ENCODE results near the gene GNA15. TPM values are rescaled to one million over a fixed set of nuclear protein-coding genes. Genes with fewer than 3 reads are reported as not detected.
A peak's percentile ranks its signal among the peaks of the same experiment; 100 is the strongest.

The GNA15 gene
- total RNA-seq, 4 donors from 2014 or later, result 72.7 to 186 (median 132) TPM

DNA sequence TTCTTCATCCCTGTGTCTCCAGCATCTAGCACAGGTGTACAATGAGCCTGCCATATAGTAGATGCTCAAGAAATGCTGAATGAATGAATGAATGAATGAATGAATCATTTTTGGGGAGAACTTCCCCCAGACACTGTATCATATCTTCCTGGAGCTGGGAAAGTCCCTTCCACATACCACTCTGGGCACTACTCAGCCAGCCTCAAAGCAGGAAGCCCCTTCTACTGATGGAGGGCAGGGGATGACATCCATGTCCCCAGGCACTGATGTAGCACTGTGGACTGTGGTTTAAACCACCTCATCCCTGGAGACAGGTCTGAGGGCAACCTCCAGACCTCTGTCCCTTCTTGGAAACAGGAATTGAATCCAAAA lies 4.8 kb downstream of the GNA15 start:
- peaks cover 22 to 59% (median 34%) of the 10 kb centered on the region in 3 donors for H3K4me1 ChIP-seq
- H3K27me3 ChIP-seq, result peaks cover 0 to 4% (median 0%) of the 10 kb centered on the region in 4 donors
- peak overlapping the region; percentile 42 to 89 (median 75) for H3K27ac ChIP-seq
- no peaks in the 10 kb centered on the region for H3K9me3 ChIP-seq
- peaks cover 0 to 10% (median 0%) of the 10 kb centered on the region in 3 donors for H3K36me3 ChIP-seq
- no peak for TF ChIP-seq POLR2A (IDR thresholded peaks at IDR 0.05)
- no peak for DNase-seq
- intact Hi-C loops (cut with DNase I), result no loop called here
- no peak overlapping the region for H3K4me3 ChIP-seq

DNA sequence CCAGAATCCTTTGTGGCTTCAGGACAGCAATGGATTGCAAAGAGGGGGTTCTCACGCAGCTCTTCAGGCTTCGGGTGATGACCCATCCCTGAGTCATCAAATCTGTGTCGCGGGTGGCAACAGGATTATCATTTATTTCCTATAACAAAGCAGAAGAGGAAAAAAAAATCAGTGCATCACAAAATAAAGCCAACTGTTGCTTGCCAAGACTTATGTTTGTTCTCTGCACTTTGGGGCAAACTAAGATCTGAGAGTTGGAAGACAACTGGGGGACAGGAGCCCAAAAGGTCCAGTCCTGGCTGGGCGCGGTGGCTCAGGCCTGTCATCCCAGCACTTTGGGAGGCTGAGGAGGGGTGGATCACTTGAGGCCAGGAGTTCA lies 6.4 kb downstream of the GNA15 start:
- H3K36me3 ChIP-seq, result peaks cover 0 to 25% (median 0%) of the 10 kb centered on the region in 3 donors
- intact Hi-C loops (cut with DNase I), result no loop called here
- no peaks in the 10 kb centered on the region for H3K27me3 ChIP-seq
- H3K27ac ChIP-seq, result peak overlapping the region; percentile 64 to 90 (median 88)
- H3K9me3 ChIP-seq, result no peaks in the 10 kb centered on the region
- peak overlapping the region in 3 of 4 donors; percentile 4 to 37 (median 25) for H3K4me3 ChIP-seq
- H3K4me1 ChIP-seq, result peaks cover 22 to 54% (median 30%) of the 10 kb centered on the region in 3 donors
- no peak for DNase-seq
- 15 to 23% methylated on average over 5 to 6 of the region's 6 CpGs for WGBS, 2 donors
- TF ChIP-seq POLR2A (IDR thresholded peaks at IDR 0.05), result no peak
- TF ChIP-seq, protein P1, sequence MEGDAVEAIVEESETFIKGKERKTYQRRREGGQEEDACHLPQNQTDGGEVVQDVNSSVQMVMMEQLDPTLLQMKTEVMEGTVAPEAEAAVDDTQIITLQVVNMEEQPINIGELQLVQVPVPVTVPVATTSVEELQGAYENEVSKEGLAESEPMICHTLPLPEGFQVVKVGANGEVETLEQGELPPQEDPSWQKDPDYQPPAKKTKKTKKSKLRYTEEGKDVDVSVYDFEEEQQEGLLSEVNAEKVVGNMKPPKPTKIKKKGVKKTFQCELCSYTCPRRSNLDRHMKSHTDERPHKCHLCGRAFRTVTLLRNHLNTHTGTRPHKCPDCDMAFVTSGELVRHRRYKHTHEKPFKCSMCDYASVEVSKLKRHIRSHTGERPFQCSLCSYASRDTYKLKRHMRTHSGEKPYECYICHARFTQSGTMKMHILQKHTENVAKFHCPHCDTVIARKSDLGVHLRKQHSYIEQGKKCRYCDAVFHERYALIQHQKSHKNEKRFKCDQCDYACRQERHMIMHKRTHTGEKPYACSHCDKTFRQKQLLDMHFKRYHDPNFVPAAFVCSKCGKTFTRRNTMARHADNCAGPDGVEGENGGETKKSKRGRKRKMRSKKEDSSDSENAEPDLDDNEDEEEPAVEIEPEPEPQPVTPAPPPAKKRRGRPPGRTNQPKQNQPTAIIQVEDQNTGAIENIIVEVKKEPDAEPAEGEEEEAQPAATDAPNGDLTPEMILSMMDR (IDR thresholded peaks at IDR 0.05), result no peak

DNA sequence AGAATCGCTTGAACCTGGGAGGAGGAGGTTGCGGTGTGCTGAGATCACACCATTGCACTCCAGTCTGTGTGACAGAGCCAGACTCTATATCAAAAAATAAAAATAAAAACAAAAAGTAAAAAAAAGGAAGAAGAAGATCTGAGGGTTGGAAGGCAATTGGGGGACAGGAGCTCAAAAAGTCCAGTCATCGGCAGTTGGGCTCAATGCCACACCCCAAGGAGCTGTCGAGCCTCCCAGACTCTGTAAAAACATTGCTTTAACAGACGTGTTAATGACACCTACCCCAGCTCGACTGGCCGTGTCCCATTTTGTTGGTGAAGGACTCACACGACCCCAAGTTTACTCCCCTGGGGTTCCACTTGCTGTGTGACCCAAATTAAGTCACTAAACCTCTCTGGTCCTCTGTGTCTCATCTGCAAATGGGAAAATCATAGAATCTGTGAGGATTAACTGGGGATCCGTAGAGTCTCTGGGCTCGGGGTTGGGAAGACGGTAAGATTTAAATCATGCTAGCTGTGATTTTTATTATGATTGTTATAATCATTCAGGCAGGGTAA lies 7.0 kb downstream of the GNA15 start:
- WGBS, 2 donors, result 59 to 63% methylated on average over 10 to 11 of the region's 11 CpGs
- Histone ChIP-seq H3K9me3 (no peaks in the 10 kb centered on the region), H3K4me3 (peak overlapping the region in 1 of 4 donors; percentile 37), H3K27ac (peak overlapping the region; percentile 64 to 90 (median 88)), H3K4me1 (peaks cover 22 to 48% (median 25%) of the 10 kb centered on the region in 3 donors), H3K36me3 (peaks cover 0 to 25% (median 0%) of the 10 kb centered on the region in 3 donors), H3K27me3 (no peaks in the 10 kb centered on the region)
- intact Hi-C loops (cut with DNase I), result no loop called here
- TF ChIP-seq, protein P1 (IDR thresholded peaks at IDR 0.05), result no peak
- TF ChIP-seq POLR2A (IDR thresholded peaks at IDR 0.05), result no peak
- no peak for DNase-seq

DNA sequence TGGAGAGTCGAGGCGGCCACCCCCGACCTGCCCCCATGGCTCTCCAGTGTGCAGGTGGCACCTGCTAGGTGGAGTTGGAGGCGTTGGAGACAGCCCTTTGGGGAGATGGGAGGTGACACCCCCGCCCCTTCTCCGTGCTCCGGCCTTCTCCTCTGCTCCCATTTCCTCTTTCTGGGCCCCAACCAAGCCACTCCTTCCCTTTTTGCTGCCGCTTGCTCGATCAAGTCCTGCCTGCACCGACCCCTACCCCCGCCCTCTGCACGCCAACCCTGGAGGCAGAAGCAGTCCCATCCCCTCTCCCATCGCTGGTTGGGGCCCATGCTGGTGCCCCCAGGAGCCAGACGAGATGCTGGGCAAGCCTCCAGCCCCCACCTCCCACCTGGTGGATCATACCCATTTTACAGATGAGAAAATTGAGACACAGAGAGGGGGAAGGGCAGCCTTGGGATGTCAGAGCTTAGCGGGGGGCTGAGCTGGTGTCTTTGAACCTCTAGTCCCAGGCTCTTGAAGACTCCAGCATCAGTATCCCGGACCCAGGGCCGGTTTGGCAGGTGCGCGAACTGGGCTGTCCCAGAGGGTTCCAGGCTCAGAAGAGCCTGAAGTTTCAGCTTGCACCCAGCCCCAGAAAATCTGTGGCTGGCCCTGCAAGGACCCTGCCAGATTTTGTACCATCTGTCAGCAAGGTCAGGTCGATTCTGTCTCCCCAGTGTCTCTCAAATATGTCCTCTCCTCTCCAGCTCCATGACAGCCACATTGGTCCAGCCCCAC lies 10.3 kb downstream of the GNA15 start:
- Histone ChIP-seq H3K36me3 (peaks cover 0 to 49% (median 6%) of the 10 kb centered on the region in 3 donors), H3K4me1 (peaks cover 21 to 32% (median 22%) of the 10 kb centered on the region in 3 donors), H3K27me3 (peaks cover 0 to 6% (median 0%) of the 10 kb centered on the region in 4 donors), H3K27ac (peak overlapping the region in 2 of 4 donors; percentile 13 to 39), H3K4me3 (no peak overlapping the region), H3K9me3 (no peaks in the 10 kb centered on the region)
- TF ChIP-seq, protein P1 (IDR thresholded peaks at IDR 0.05), result no peak
- no peak for TF ChIP-seq POLR2A (IDR thresholded peaks at IDR 0.05)
- DNase-seq, result no peak
- 61 to 75% methylated on average over 14 to 15 of the region's 20 CpGs for WGBS, 2 donors
- intact Hi-C loops (cut with DNase I), result no loop called here

DNA sequence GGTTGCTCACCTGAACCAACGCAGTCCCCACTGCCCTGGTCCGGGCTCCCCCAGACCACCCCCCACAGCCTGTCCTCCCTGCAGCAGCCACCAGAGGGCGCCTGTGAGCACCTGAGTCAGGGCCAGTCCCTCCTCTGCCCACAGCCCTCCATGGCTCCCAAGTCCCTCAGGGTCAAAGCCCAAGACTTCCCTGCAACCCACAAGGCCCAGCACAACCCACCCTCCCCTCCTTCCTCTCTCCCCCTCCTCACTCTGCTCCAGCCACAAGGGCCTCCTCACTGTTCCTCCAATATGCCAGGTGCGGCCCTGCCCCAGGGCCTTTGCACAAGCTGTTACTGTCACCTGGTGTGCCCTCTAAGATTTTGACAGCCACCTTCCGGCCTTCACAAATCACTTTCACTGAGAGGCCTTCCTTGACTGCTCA lies 10.9 kb downstream of the GNA15 start:
- H3K36me3 ChIP-seq, result peaks cover 0 to 55% (median 12%) of the 10 kb centered on the region in 3 donors
- intact Hi-C loops (cut with DNase I), result no loop called here
- peak overlapping the region in 1 of 4 donors; percentile 39 for H3K27ac ChIP-seq
- H3K27me3 ChIP-seq, result peaks cover 0 to 6% (median 0%) of the 10 kb centered on the region in 4 donors
- no peaks in the 10 kb centered on the region for H3K9me3 ChIP-seq
- TF ChIP-seq POLR2A (IDR thresholded peaks at IDR 0.05), result no peak
- TF ChIP-seq, protein P1 (IDR thresholded peaks at IDR 0.05), result peak; percentile 46 to 75 (median 66)
- peaks cover 15 to 26% (median 17%) of the 10 kb centered on the region in 3 donors for H3K4me1 ChIP-seq
- no peak for DNase-seq
- WGBS, 2 donors, result 59 to 66% methylated on average over 3 to 5 of the region's 5 CpGs
- H3K4me3 ChIP-seq, result no peak overlapping the region

Data from esophagus squamous epithelium (tissue), 5 donors.